Loucy (cell line): ENCODE results near the gene AGBL1.

Source experiments
- H2AFZ ChIP-seq: fragments of 200-600 bp; sonication (generic); 2 replicates; pipeline ENCODE4 v1.6.0; 2016; ENCODE audit warnings: antibody characterized with exemption, mild to moderate bottlenecking, low read length, moderate library complexity
- H3F3A ChIP-seq: fragments of 200-600 bp; 2 replicates; pipeline ENCODE4 v1.6.0; 2016; ENCODE audit warnings: antibody characterized with exemption, low read depth, mild to moderate bottlenecking
- H3K27me3 ChIP-seq: fragments of 200-600 bp; sonication (generic); 2 replicates; pipeline ENCODE4 v1.6.1; 2014; ENCODE audit warnings: low read length, mild to moderate bottlenecking; ENCODE audit not compliant: insufficient read depth, poor library complexity, severe bottlenecking
- H3K36me3 ChIP-seq: fragments of 200-600 bp; sonication (generic); 2 replicates; pipeline ENCODE4 v1.6.1; 2016; ENCODE audit warnings: low read length; ENCODE audit not compliant: insufficient read depth
- H3K4me1 ChIP-seq: fragments of 200-600 bp; sonication (generic); 2 replicates; pipeline ENCODE4 v1.5.1; 2014; ENCODE audit warnings: low read length, mild to moderate bottlenecking; ENCODE audit not compliant: insufficient read depth, poor library complexity, severe bottlenecking
- H3K4me2 ChIP-seq: fragments of 200-600 bp; sonication (generic); 2 replicates; pipeline ENCODE4 v1.6.0; 2014; ENCODE audit warnings: antibody characterized with exemption, low read length, low read depth, mild to moderate bottlenecking; ENCODE audit not compliant: poor library complexity, severe bottlenecking
- H3K4me3 ChIP-seq: fragments of 200-600 bp; sonication (generic); 2 replicates; pipeline ENCODE4 v1.5.1; 2014; ENCODE audit warnings: low read length, mild to moderate bottlenecking, mixed read lengths; ENCODE audit not compliant: poor library complexity, severe bottlenecking
- H3K79me2 ChIP-seq: fragments of 200-600 bp; sonication (generic); 2 replicates; pipeline ENCODE4 v1.6.1; 2014; ENCODE audit warnings: low read length; ENCODE audit not compliant: insufficient read depth
- H3K9ac ChIP-seq: fragments of 200-600 bp; sonication (generic); 2 replicates; pipeline ENCODE4 v1.6.0; 2014; ENCODE audit warnings: mild to moderate bottlenecking, low read depth, low read length, moderate library complexity; ENCODE audit not compliant: poor library complexity, severe bottlenecking
- H3K9me2 ChIP-seq: fragments of 200-600 bp; sonication (generic); replicated peaks from 2 replicates; pipeline ENCODE4 v1.6.1; 2016; ENCODE audit warnings: low read depth, low read length, mixed read lengths
- H3K9me3 ChIP-seq: fragments of 200-600 bp; sonication (generic); 2 replicates; pipeline ENCODE4 v1.6.1; 2014; ENCODE audit warnings: mild to moderate bottlenecking, antibody characterized with exemption, low read length, low read depth; ENCODE audit not compliant: insufficient read depth
- H4K20me1 ChIP-seq: fragments of 200-600 bp; sonication (generic); 2 replicates; pipeline ENCODE4 v1.6.0; 2014; ENCODE audit warnings: antibody characterized with exemption, low read length, mild to moderate bottlenecking; ENCODE audit not compliant: insufficient read depth, poor library complexity, severe bottlenecking
- CTCF ChIP-seq: fragments of 200-600 bp; sonication (generic); conservative IDR thresholded peaks from 2 replicates; pipeline ENCODE4 v1.5.1; 2014; ENCODE audit warnings: mild to moderate bottlenecking, antibody characterized with exemption, low read length
- EZH2phosphoT487 ChIP-seq: fragments of 200-600 bp; IDR thresholded peaks from 2 replicates; pipeline ENCODE4 v1.6.1; 2018; ENCODE audit warnings: antibody characterized with exemption, mild to moderate bottlenecking, moderate library complexity, borderline replicate concordance

Gene AGBL1

DNA sequence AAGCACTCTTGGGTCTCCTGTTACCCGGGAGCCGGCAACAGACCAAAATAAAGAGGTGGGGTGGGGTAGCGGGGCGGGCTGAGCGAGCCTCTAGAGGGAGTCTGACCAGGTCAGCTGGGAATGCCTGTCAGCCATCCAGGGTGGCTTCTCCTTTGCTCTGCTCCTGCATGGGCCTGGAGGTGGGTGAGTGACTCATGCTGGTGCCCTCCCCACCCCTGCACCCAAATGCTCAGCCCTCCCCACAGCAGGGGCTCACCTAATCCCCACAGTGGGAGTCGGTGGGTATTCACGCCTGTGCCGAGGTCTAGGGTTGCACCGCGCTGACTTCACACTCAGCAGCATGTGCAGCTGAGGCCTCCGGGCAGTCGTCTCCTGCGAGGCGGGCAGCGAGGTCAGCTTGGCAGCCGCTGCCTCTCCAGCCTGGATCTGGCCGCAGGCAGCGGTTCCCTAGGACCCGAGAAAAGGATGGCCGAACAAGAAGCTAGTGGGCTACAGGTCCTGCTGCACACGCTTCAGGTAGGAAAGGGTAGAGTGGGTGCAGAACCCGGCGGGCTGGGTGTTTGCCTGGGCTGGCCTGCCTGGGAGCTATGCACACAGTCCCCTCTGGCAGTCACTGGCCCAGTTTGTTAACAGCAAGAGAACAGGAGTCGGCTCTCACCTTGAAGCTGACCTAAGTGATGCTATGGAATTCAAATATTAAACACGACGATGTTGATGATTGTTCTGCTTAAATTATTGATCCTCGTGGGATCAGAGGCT is at the start of gene AGBL1:
Gene AGBL1 (plus strand): TSS at position 364 of the 759 bp plus-strand sequence.
- Histone ChIP-seq H3K36me3 (no peaks in the 10 kb centered on the region), H3K4me1 (no peaks in the 10 kb centered on the region), H3F3A (no peaks in the 10 kb centered on the region), H3K79me2 (no peaks in the 10 kb centered on the region), H4K20me1 (no peaks in the 10 kb centered on the region), H2AFZ (no peak within 1 kb of the TSS), H3K9me2 (no peaks in the 10 kb centered on the region), H3K9ac (no peak within 1 kb of the TSS), H3K4me2 (no peak within 1 kb of the TSS), H3K4me3 (no peak within 1 kb of the TSS), H3K9me3 (no peaks in the 10 kb centered on the region), H3K27me3 (no peaks in the 10 kb centered on the region)
- no peak for TF ChIP-seq CTCF
- TF ChIP-seq EZH2phosphoT487 = no peak

GRCh38 chr15:86034904-86035303 is 44.8 kb upstream of the AGBL1 start:
- H3K4me3 ChIP-seq = no peak overlapping the region
- TF ChIP-seq EZH2phosphoT487 (no peak), CTCF (no peak)
- H3K4me2 ChIP-seq = no peak overlapping the region
- H3K27me3 ChIP-seq = no peaks in the 10 kb centered on the region
- no peaks in the 10 kb centered on the region for H3K79me2 ChIP-seq
- no peaks in the 10 kb centered on the region for H3K9me2 ChIP-seq
- no peaks in the 10 kb centered on the region for H3K36me3 ChIP-seq
- H3K9ac ChIP-seq = no peak overlapping the region
- no peaks in the 10 kb centered on the region for H3K9me3 ChIP-seq
- no peak overlapping the region for H2AFZ ChIP-seq
- H4K20me1 ChIP-seq = no peaks in the 10 kb centered on the region
- no peaks in the 10 kb centered on the region for H3K4me1 ChIP-seq
- H3F3A ChIP-seq = no peaks in the 10 kb centered on the region

DNA sequence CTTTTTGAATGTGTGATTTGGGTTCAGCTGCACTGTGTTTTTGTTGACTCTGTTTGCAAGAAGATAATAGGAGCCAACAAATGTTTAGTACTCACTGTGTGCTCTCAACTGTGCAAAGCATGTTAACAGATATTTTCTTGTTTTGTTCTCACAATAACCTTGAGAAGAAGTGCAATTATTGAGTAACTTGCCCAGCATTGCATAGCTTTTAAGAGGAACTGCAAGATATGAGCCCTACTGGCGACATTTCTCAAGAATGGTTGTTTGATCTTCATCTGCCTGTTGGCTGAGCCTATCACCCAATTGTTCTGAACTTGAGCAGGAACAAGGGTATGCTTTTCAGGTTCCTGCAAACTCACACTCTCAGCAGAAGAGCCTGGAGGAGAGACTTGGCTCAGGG is 43.4 kb upstream of the AGBL1 start:
- Histone ChIP-seq H3K4me3 (no peak overlapping the region), H3F3A (no peaks in the 10 kb centered on the region), H3K9ac (no peak overlapping the region), H3K79me2 (no peaks in the 10 kb centered on the region), H3K9me3 (no peaks in the 10 kb centered on the region), H3K36me3 (no peaks in the 10 kb centered on the region), H3K27me3 (no peaks in the 10 kb centered on the region), H3K4me1 (no peaks in the 10 kb centered on the region), H2AFZ (no peak overlapping the region), H4K20me1 (no peaks in the 10 kb centered on the region), H3K9me2 (no peaks in the 10 kb centered on the region), H3K4me2 (no peak overlapping the region)
- TF ChIP-seq CTCF (no peak), EZH2phosphoT487 (no peak)
